SKM-1 (cell line): ENCODE results near the gene TP53AIP1.

Experiments
- DNase-seq: peaks from one replicate; lab custom pipeline; 2025; ENCODE audit not compliant: unreplicated experiment; lab: John Stamatoyannopoulos, UW

TP53AIP1 gene

GRCh38 chr11:128907585-128907984, 35.1 kb downstream of the TP53AIP1 start:
- no peak for DNase-seq

DNA sequence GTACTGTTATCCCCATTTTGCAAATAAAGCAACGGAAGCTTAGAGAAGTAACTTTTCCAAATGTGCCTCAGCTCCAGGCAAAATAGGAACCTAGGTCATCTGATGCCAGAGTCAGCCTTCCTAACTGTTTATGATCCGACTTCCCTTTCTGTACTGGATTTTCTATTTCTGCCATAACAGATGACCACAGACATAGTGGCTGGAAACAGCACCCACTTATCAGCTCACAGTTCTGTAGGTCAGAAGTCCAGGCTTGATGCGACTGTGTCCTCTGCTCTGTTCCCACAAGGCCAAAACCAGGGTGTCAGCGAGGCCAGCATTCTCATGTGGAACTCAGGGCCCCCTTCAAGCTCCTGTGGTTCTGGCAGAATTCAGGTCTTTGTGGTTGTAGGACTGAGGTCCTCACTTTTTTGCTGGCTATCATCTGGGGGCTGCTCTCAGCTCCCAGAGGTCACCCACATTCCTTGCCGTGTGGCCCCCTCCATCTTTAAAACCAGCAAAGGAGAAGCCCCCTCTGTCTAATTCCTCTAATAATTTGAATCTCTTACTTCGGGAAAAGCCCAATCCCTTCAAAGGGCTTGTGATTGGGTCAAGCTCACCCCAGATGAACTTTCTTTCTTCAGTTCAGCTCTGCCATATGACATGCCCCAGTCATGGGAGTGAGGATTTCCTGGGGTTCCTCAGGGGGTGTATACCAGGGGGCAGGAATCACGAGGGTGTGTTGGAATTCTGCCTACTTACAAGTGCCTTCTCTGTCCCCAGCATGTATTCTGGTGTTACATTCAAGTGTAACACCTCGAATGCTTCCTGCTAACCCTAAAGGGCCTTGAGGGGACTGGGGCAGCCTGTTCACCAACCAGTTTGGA, 36.3 kb downstream of the TP53AIP1 start:
- no peak for DNase-seq

- peak; percentile 66 for DNase-seq
Measured at GRCh38 chr11:128905345-128906184, 37.1 kb downstream of the TP53AIP1 start.

GRCh38 chr11:128904656-128905344, 37.9 kb downstream of the TP53AIP1 start:
- DNase-seq = no peak

- DNase-seq = no peak
Measured at GRCh38 chr11:128904303-128904655, 38.4 kb downstream of the TP53AIP1 start.

- no peak for DNase-seq
Measured at GRCh38 chr11:128903248-128904061, 39.2 kb downstream of the TP53AIP1 start.

GRCh38 chr11:128902515-128903066, 40.1 kb downstream of the TP53AIP1 start:
- no peak for DNase-seq

- DNase-seq = no peak
Measured at GRCh38 chr11:128901653-128902514, 40.8 kb downstream of the TP53AIP1 start.

- no peak for DNase-seq
Measured at GRCh38 chr11:128900468-128900867, 42.2 kb downstream of the TP53AIP1 start.

DNA sequence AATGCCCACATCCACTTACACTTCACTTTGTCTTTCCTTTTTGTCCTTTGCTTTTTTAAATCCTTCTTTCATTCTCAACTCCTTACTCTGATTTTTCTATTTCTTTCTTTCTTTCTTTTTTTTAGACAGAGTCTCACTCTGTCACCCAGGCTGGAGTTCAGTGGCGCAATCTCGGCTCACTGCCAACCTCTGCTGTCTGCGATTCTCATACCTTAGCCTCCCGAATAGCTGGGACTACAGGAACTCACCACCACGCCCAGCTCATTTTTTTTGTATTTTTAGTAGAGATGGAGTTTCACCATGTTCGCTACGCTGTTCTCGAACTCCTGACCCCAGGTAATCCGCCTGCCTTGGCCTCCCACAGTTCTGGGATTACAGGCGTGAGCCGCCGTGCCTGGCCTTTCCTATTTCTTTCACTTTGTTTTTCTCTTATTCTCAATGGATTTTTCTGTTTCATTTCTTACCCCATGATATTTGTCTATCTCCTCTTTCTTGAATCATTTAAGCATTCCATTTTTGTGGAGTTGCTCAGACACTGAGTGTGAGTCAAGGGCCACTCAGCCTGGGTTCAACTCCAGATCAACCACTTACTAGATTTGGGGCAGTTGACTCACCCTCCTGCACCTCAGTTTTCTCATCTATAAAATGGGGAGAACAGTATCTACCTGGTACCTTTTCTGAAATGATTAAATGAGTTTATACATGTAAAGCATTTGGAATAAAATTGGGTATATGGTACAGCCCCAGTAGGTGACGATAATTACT, 43.9 kb downstream of the TP53AIP1 start:
- DNase-seq = no peak

DNA sequence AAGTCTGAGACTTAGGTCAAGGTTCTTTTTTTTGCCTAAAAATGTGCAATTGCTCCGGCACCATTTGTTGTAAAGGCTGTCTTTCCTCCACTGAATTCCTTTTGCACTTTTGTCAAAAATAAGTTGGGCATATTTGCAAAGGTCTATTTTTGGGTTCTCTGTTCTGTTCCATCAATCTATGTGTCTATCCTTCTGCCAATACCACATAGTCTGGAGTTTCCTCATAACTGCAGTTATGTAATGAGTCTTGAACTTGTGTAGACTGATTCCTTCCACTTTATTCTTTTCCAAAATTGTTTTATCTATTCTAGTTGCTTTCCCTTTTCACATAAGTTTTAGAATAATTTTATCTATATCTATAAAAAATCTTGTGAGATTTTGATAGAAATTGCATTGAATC, 44.8 kb downstream of the TP53AIP1 start:
- no peak for DNase-seq

DNA sequence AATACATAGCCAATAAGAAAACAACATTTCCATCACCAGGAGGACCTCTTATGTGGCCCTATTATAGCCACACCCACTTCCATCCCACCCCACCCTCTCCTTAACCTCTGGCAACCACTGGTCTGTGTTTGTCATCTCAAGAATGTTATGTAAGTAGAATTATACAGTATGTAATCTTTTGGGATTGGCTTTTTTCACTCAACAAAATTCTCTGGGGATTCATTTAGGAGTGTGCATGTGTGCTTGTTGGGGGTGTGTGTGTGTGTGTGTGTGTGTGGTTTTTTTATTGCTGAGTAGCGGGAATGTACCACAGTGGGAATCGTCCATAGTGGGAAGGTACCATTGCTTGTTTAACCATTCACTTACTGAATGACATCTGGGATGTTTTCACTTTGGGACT, 46.3 kb downstream of the TP53AIP1 start:
- DNase-seq = no peak

DNA sequence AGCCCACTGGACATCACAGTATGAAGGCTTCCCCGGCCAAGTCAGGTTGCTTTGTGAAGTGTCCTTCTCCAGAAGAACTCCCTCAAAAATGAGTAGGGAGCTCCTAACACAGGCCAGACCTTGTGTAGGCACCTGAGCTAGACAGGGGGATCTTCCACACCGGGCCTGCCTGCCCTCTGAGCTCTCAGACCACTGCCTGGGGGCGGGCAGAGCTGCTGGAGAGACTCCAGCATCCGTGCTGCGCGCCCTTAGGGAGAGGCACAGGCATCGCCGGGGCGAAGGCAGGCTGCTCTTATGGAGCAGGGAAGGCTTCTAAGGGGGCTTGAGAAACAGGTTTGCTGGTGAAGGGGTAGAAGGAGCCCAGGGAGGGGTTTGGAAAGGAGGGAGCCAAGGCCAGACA, 47.1 kb downstream of the TP53AIP1 start:
- DNase-seq = no peak

DNA sequence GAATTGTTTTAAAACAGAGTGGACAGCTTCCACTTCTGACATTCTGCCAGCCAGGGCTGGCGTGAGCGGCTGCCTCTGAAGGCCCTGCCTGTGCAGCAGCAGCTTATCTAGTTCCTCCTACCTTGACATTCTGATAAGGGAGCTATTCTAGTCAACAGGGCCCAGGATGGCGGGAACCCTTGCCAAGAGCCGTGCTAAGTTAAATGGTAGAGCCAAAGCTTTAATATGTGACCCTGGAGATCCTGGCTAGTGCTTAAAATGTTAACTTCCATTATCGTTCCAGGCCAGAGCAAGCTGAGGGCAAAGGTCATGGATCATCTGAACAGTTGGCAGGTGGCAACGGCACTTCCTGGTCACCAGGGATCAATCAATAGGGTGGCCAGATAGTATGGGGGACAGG, 48.0 kb downstream of the TP53AIP1 start:
- no peak for DNase-seq

DNA sequence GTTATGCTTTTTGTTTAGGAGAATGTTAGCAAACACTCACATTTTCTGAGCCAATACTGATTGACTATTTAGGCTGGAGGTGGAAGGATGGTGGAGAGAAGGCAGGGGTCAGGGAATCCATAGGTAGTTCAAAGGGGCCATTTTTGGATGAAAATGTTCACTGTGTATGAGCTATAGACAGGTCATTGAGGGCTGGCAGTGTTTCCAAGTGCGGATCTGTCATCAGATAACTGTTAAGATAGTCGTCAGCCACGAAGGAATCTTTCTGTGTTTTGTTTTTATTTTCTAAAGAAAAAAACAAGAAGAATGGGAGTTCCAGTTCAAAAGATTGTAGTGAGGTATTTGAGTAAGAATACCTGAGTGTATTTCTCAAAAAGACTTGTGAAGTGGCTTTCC, 48.4 kb downstream of the TP53AIP1 start:
- no peak for DNase-seq

DNA sequence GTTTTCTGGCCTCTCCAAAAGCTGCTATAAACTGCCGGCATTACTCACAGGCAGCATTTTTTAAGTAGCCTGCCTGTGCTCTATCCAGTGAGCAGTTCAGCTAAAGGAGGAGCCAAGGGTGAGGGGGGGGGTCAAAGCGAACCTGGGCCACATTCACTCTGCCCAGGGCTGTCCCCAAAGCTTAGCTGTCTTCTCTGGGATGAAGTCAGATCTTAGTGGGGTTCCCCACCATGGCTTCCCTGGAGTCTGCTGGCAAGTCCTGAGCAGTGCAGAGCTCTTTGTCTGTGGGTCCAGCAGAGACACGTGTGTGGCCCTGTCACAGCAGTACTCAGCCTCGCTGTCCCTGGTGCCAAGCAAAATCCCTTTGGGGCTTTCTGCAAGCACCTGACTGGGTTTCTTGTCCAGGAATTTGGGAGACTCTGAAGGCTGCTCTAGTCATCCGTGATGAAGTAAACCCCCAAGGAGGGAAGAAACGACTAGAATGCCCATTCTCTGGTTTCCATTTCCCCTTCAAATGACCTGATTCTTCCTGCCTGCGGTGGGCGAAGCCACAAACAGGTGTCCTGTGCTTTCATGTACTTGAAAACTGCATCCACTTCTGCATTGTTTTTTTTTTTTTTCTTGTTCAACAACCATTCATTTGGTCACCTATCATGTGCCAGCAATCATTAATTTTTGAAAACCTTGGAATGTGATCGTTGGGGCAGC, 48.9 kb downstream of the TP53AIP1 start:
- DNase-seq = no peak

DNA sequence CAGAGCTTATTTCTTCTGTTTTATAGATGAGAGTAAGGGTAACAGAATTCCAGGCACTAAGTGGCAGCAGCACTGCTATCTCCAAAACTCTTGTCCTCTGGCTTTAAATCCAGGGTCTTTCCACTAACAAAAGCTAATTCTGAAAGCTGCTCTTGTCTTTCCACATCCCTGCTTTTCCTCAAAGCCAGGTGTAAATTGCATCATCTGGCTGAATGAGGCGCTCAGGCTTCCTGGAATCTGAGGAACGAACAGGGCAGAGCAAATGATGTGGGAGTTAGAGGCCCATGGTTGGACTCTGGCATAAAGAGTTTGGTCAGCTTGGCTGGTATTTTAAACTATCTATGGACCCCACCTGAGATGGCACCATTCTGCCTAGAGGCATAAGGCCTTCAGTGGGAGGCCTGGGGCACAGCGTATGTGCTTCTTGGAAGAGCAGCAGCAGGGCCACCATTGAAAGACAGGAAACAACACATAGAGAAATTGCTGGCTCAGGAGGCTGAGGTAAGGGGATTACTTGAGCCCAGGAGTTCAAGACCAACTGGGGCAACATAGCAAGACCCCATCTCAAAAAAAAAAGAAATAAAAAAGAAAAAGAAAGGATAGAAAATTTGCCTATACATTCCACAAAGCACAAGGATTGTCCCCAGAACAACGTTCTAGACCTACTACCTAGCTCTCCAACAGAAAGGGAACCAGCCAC, 49.7 kb downstream of the TP53AIP1 start:
- DNase-seq = no peak
